Stimulated activated naive CD8-positive, alpha-beta T cell treated with anti-CD3 and anti-CD28 coated beads, Interleukin-15, Interleukin-2, amounts not matched to agents 100 U/mL and 50 U/mL, for 24 hours (primary cell): ENCODE results near the gene HFM1.

Source experiments
- ATAC-seq: fragments of 150-1000 bp; cut with Tn5 transposase; one replicate; pipeline ENCODE4 v1.10.0; 2021
- DNase-seq: peaks from one replicate; pipeline ENCODE4 v3.0.0; 2021

Gene HFM1

DNA sequence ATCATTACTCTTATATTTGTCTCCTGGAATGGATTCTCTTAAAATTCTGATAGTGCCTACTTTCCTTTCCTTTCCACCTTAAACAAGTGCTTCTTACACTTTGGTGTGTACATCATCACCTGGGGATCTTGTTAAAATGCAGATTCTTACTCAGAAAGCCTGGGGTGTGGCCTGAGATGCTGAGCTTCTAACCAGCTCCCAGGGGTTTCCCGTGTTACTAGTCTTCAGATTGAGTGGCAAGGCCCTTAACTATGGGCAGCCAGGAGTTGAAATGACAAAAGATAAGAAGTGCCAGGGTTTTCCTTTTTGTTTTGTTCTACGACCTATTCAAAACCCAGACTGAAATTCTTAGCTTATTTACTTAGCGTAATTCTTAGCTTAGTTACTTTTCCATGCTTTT, 159.2 kb downstream of the HFM1 start:
- DNase-seq (no peak), ATAC-seq (no peak)

DNA sequence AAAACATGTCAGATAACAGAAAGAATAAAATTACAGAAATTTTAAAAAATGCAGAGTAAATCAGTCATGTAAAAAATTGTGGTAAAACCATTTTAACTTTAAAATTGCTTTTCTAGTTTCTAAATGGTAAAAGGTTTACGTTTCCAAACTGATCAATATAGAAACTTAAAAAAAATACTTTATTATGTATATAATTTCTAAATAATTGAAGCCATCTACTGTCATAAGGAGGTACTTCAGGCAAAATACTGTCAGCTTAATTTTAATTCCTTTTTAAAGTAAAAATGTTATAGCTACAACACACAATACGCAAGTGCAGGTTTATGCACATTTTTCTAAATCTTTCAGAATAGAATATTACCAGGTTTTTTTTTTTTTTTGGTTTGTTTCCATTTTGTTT, 159.9 kb downstream of the HFM1 start:
- no peak for DNase-seq
- ATAC-seq, result no peak

DNA sequence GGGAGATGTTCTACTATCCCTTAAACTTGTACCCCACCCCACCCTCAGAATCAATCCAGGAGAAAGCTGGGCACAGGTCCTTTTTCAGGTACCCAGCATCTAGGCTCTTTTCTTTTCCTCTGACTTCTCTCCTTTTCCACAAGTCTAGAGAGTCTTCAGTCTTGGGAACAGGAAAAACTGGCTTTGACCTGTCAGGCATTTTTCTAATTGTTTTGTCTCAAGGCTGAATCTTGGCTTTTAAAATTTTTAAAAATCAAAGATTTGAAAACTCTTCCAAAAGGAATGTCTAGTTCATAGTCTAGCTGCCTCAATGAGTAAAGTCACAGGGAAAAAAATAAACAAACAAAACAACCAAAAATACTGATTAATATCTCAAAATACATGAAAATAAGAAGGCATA, 161.5 kb downstream of the HFM1 start:
- no peak for DNase-seq
- no peak for ATAC-seq

DNA sequence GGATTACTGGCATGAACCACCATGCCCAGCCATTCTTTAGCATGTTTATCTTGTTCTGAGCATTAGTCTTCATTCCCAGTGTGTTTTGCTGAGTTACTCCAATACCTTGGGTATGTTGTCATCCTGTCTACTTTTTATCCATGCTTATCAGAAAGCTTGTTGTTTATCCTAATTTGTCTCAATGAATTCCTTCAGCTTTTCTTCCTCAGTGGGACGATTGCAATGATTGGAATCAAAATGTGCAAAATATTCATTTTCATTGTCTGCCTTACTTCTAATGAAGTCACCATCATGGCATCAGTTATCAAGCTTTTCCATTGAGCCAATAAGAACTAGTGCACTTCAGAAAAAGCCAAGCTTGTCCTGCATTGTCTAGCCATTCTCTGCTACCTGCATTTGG, 170.5 kb downstream of the HFM1 start:
- no peak for ATAC-seq

DNA sequence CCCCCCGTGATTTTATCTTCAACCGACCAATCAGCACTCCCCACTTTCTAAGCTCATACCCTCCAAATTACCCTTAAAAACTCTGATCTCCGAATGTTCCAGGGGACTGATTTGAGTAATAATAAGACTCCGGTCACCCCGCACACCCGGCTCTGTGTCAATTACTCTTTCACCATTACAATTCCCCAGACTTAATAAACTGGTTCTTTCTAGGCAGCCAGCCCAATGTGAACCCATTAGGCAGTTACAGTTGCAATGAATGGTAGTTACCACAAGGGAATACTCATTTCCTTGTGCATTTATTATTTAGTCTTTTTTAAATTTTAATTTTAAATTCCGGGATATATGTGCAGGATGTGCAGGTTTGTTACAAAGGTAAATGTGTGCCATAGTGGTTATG, 177.9 kb downstream of the HFM1 start:
- DNase-seq (no peak), ATAC-seq (no peak)

More for the DNA sequence above, 170.5 kb downstream of the HFM1 start:
- DNase-seq, result no peak

DNA sequence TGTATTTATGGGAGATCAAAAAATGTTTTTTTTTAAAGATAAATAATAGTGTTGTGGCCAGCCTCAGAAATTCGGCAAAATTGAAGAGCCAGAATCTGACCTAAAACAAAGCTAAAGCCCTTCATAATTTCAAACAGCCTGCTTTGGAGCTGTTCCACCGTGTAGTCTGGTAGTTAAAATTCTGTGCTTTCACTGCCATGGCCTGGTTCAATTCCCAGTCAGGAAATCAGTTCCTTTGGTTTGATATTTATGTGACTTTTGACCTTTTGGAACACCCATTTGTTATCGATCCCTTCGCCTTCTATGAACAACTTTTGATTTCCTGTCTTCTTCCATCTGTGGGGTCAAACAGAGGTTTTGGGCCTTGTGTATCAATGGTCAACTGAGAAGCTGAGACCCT, 179.8 kb downstream of the HFM1 start:
- ATAC-seq (no peak), DNase-seq (no peak)

DNA sequence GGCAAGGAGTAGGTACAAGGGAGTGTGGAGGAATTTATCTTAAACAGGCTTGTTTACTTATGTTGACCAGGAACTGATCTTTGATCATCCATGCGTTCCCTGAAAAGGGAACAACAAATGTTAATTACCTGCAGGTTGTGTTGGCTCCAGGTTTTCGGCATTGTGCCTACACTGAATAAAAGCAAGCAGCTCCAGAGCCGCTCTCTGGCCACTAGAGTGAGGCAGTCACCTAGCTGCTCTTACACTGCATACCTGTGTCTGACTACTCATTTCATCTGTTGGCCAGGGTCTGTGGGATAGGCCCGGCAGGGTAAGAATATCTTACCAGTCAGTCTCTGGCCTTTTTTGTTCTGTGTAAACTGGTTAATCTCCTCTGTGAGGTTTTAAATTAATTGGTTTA, 183.6 kb downstream of the HFM1 start:
- DNase-seq (no peak), ATAC-seq (no peak)

DNA sequence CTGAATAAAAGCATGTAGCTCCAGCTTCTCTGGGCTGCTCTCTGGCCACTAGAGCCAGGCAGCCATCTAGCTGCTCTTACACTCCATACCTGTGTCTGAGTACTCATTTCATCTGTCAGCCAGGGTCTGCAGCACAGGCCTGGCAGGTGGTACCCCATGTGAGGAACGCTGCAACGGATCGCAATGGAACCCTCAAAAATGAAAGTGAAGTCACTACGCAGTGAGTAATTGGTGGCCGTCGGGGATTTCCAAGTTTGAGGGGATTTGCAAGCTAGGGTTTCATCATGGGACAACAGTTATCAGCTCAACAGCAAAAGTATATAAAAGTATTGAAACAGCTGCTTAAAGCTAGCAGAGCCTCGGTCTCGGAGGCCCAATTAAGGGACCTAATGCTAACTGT, 186.7 kb downstream of the HFM1 start:
- no peak for ATAC-seq
- no peak for DNase-seq
